Stimulated activated CD8-positive, alpha-beta memory T cell treated with anti-CD3 and anti-CD28 coated beads, Interleukin-4, amount 100 ng/mL, for 24 hours (primary cell): ENCODE data around the gene TMEM14C.
"Not testable (repeated sequence)": the region's sequence is repeated elsewhere in the genome, so short reads cannot be mapped to it uniquely, and the experiment has no call there.

Experiments
- DNase-seq: peaks from one replicate; pipeline ENCODE4 v3.0.0-alpha.2; 2020; ENCODE audit warnings: low read depth

Gene TMEM14C

GRCh38 chr6:10720960-10721849, 1.7 kb upstream of the TMEM14C start:
- DNase-seq = not testable (repeated sequence)

DNA sequence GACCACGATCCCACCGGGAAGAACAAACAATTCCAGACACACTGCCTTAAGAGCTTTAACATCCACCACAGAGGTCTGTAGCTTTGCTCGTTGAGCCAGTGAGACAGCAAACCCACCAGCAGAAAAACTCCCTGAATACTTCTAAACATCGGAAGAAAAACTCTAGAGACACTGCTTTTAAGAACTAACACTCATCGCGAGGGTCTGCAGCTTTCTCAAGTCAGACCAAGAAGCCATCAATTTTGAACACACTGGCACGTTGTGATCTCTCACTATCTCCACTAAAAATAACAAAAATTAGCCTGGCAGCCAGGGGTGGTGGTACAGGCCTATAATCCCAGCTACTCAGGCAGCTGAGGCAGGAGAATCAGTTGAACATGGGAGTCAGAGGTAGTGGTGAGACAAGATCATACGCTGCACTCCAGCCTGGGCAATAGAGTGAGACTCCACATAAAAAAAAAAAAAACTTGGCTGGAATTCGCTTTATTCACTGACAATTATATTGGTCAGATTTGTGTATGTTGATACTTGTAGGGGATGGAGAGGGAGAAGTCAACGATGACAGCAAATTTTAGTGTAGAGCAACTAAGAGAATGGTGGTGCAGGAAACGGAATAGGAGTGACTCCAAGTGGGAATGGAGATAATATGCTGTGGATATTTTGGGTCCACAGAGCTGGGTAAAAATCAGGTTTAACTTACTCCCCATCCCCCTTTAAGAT, 860 bp upstream of the TMEM14C start:
- no peak for DNase-seq

DNA sequence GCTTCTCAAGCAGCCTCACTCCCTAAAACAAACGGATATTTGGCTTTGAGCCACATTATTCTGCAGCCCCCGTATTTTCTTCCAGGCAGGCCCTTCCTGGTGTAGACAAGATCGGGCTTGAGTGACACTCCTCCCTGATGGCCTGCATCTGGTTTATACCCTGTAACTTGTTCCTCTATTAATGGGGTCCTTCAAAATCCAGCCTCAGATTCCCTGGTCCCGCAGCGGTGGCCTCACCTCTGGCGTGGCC, 375 bp upstream of the TMEM14C start:
- DNase-seq = no peak

- DNase-seq = no peak
Measured at GRCh38 chr6:10723567-10723881, 654 bp downstream of the TMEM14C start.

- DNase-seq = no peak
Measured at GRCh38 chr6:10725044-10725443, 2.2 kb downstream of the TMEM14C start.

GRCh38 chr6:10725716-10726115, 2.8 kb downstream of the TMEM14C start:
- DNase-seq = no peak

- DNase-seq = no peak
Measured at GRCh38 chr6:10730254-10730653, 7.4 kb downstream of the TMEM14C start.

DNA sequence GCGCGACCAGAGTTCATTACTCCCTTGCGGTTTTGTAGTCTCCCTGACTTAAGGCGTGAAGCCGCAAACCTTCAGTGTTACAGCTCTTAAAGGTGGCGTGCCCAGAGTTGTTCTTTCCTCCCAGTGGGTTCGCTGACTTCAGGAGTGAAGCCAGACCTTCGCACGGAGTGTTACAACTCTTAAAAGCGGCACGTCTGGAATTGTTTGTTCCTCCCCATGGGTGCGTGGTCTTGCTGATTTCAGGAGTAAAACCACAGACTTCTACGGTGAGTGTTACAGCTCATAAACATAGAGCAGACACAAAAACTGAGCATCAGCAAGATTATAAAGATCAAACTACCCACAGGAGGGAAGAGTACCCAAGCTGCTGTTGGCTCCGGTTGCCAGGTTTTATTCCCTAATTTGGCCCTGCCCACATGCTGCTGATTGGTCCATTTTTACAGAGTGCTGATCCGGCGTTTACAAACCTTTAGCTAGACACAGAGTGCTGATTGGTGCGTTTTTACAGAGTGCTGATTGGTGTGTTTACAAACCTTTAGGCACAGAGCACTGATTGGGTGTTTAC, 10.4 kb downstream of the TMEM14C start:
- no peak for DNase-seq

GRCh38 chr6:10733863-10734262, 11.0 kb downstream of the TMEM14C start:
- DNase-seq = no peak

GRCh38 chr6:10736731-10737130, 13.9 kb downstream of the TMEM14C start:
- no peak for DNase-seq

DNA sequence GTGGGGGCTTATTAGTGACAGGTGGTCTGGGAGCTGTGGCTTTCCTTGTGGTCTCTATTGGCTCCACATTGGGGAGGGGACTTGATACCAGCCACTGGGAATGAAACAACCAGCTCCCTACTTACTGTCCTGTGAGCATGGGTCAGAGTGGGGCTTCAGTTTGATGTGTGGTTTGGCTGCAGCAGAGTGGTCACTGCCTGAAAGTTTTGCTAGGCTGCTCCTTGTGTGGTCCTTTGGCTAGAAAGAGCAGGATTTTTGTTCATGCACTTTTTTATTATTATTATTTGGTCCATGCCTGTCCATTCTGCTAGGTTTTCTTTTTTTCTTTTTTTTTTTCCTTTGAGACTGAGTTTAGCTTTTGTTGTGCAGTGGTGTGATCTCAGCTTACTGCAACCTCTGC, 17.2 kb downstream of the TMEM14C start:
- no peak for DNase-seq

- DNase-seq = not testable (repeated sequence)
Measured at GRCh38 chr6:10741643-10742042, 18.8 kb downstream of the TMEM14C start.

DNA sequence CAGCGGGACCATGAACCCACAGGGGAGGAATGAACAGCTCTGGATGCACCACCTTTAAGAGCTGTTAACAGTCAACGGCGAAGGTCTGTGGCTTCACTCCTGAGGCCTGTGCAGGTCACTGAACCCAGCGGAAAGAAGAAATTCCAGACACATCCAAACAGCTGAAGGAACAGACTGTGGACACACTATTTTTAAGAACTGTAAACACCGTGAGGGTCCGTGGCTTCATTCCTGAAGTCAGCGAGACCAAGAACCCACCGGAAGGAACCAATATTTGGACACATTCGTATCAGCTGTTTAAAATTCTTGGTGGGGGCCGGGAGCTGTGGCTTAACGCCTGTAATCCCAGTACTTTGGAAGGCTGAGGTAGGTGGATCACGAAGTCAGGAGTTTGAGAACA, 19.4 kb downstream of the TMEM14C start:
- no peak for DNase-seq

DNA sequence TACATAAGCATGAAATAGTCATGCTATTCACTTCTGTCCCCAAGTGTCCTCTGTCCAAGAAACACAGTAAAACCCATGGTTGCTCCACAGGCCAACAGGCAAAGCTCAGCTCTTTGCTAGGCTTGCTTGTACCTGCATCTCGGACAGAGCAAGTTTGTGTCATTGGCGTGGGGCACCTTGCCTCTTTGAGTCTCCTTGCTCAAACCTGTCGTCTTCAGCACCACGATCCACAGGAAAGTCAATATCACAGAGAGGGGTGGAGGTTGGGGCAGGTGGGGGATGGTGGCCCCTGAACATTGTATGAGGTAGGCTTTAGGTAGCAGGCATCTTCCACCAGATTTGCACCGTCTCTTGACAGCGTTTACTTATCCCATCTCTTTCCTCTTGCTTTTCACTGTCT, 20.6 kb downstream of the TMEM14C start:
- no peak for DNase-seq

DNA sequence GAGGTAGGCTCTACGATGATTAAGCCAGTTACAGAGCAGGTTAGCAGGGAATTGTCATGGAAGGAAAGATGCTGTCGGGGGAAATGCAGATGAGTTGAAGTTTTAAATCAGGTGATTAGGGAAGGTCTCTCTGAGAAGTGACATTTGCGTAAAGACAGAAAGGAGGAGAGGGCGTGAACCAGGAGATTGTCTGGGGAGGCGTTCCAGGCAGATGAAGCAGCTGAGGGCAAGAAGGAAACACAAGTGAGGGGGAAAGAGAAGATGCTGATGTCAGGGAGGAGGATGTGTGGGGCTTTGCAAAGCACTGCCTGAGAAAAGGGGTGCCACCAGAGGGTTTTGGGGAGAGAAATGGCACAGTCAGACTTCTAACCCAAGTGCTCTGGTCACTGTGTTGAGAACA, 22.2 kb downstream of the TMEM14C start:
- no peak for DNase-seq

DNA sequence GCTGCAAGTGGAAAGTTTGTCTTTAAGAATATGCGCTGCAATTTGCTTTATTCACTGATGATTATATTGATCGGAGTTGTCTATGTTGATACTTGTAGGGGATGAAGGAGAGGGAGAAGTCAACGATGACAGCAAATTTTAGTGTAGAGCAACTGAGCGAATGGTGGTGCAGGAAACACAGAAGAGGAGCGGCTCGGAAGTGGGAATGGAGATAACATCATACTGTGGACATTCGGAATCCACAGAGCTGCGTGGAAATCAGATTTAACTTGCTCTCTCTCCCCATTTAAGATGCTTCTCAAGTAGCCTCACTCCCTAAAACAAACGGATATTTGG, 24.0 kb downstream of the TMEM14C start:
- no peak for DNase-seq

GRCh38 chr6:10747251-10747972, 24.5 kb downstream of the TMEM14C start, which contains the start of gene TMEM14B:
Gene TMEM14B, plus strand, starts transcription at chr6:10747805. Its CDS starts 1,441 bp downstream, at chr6:10749246.
- DNase-seq = peak; percentile 100

- DNase-seq = no peak
Measured at GRCh38 chr6:10749734-10750133, 26.9 kb downstream of the TMEM14C start.

- DNase-seq = not testable (repeated sequence)
Measured at GRCh38 chr6:10750568-10750967, 27.7 kb downstream of the TMEM14C start.

DNA sequence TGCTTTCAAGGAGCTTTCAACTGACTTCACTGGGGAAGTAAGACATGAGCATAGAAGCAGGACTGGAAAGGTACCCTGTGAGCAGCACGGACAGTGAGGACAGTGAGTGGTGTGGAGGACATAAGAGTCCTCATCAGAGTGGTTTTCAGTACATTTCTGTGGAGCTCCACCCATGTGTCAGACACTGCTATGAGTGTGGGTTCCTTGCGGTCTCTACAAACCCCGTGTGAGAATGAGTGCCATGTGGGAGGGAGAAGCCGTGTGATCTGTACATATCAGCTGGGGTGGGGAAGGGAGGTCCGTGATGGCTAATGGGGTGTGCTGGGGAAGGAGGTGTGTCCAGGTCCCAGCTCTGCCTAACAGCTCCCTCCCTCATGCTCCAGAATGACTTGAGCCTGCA, 28.9 kb downstream of the TMEM14C start:
- not testable (repeated sequence) for DNase-seq

DNA sequence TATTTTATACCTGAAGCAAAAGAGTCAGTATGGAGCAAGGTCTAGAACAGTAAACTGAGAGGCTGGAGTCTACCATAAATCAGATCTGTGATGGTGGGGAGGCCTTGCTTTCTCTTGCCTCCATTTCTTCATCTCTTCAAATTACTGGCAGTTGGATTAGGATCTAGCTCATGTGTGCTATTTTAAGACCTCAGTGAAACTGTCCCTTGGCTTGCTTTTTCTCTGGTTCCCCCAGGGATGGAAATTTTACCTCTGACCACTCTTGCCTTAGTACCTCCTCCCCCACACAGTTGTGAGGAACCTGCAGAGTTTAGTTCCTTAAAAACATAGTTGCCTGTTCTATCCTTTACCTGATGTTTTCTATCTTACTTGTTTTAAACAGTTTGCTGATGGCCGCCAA, 33.2 kb downstream of the TMEM14C start:
- DNase-seq = no peak

DNA sequence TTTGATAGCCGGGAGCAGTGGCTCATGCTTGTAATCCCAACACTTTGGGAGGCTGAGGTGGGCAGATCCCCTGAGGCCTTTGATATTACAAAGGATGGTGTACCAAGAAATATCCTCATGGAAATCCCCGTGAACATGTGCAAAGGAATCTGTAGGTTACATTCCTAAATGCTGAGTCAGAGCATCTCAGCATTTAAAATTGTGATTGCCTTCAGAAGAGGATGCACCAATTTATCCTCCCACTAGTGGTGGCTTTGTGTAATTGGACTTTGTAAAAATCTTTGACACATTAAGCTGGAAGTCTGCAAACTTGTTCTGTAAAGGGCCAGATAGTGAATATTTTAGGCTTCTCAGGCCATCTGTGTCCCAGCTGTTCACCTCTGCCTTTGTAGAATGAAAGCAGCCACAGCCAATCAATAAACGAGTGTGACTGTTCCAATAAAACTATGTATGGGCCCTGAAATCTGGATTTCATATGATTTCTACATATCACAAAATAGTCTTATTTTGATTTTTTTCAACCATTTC, 36.5 kb downstream of the TMEM14C start:
- no peak for DNase-seq

DNA sequence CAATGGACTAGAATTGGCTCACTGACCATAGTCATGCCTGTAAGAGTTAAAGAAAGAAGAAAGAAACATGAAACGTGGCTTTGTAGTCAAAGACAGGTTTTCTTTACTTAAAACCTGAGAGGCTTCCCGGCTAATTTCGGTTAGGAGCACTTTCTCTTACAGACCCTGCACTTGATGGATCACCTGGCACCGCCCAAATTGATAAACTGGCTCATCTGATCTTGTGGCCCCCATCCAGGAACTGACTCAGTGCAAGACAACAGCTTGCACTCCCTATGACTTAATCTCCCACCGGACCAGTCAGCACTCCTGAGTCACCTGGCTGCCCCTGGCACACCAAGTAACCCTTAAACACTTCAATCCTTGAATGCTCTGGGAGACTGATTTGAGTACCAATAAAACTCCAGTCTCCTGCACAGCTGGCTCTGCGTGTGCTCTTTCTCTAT, 37.0 kb downstream of the TMEM14C start:
- no peak for DNase-seq
